Neural cell (in vitro differentiated cells): ENCODE results near the gene STYXL1. TPM values are rescaled to one million over a fixed set of nuclear protein-coding genes. Genes with fewer than 3 reads are reported as not detected.

Experiments
- H2AFZ ChIP-seq: fragments of 200-600, 300-800 bp; sonication (generic), shearing (Covaris generic); 2 replicates; pipeline ENCODE4 v1.6.0; 2014; ENCODE audit warnings: low read depth, mild to moderate bottlenecking, antibody characterized with exemption, low read length, moderate library complexity
- H3F3A ChIP-seq: fragments of 200-600 bp; shearing (Covaris generic); 2 replicates; pipeline ENCODE4 v1.6.1; 2016; ENCODE audit warnings: mild to moderate bottlenecking, moderate library complexity, mixed read lengths, antibody characterized with exemption, low read length; ENCODE audit not compliant: insufficient read depth, poor library complexity, severe bottlenecking
- H3K27ac ChIP-seq: fragments of 200-600, 300-800 bp; sonication (generic), shearing (Covaris generic); 2 replicates; pipeline ENCODE4 v1.5.1; 2014; ENCODE audit warnings: mild to moderate bottlenecking, low read length, moderate library complexity
- H3K27me3 ChIP-seq: fragments of 300-800, 200-600 bp; sonication (generic), shearing (Covaris generic); 2 replicates; pipeline ENCODE4 v1.6.0; 2014; ENCODE audit warnings: mild to moderate bottlenecking, low read depth, low read length, moderate library complexity; ENCODE audit not compliant: insufficient read depth
- H3K36me3 ChIP-seq: fragments of 300-800, 200-600 bp; sonication (generic), shearing (Covaris generic); 2 replicates; pipeline ENCODE4 v1.5.1; 2014; ENCODE audit warnings: mild to moderate bottlenecking, antibody characterized with exemption, low read length, moderate library complexity; ENCODE audit not compliant: insufficient read depth
- H3K4me2 ChIP-seq: fragments of 300-800, 200-600 bp; sonication (generic), shearing (Covaris generic); 2 replicates; pipeline ENCODE4 v1.6.0; 2014; ENCODE audit warnings: mild to moderate bottlenecking, low read length
- H3K4me3 ChIP-seq: fragments of 300-800, 200-600 bp; sonication (generic), shearing (Covaris generic); 2 replicates; pipeline ENCODE4 v1.5.1; 2014; ENCODE audit warnings: mild to moderate bottlenecking, low read length, moderate library complexity
- H3K79me2 ChIP-seq: fragments of 200-600 bp; shearing (Covaris generic); replicated peaks from 2 replicates; pipeline ENCODE4 v1.6.0; 2014; ENCODE audit warnings: mild to moderate bottlenecking, low read length, moderate library complexity; ENCODE audit not compliant: insufficient read depth
- H3K9ac ChIP-seq: fragments of 300-800, 200-600 bp; sonication (generic), shearing (Covaris generic); 2 replicates; pipeline ENCODE4 v1.6.1; 2016; ENCODE audit warnings: mild to moderate bottlenecking, low read length, mixed read lengths
- H3K9me2 ChIP-seq: fragments of 200-600 bp; shearing (Covaris generic); 2 replicates; pipeline ENCODE4 v1.6.1; 2016; ENCODE audit warnings: mild to moderate bottlenecking, low read length, mixed read lengths; ENCODE audit not compliant: insufficient read depth
- H3K9me3 ChIP-seq: fragments of 200-600, 300-800 bp; sonication (generic), shearing (Covaris generic); 2 replicates; pipeline ENCODE4 v1.6.1; 2016; ENCODE audit warnings: mild to moderate bottlenecking, mixed run types, low read length, moderate library complexity, mixed read lengths
- H4K20me1 ChIP-seq: fragments of 200-600 bp; shearing (Covaris generic); 2 replicates; pipeline ENCODE4 v1.6.1; 2016; ENCODE audit warnings: mild to moderate bottlenecking, mixed run types; ENCODE audit not compliant: insufficient read depth
- CTCF ChIP-seq: fragments of 450-650 bp; IDR thresholded peaks from 2 replicates; pipeline ENCODE4 v1.5.1; 2014; ENCODE audit warnings: antibody characterized with exemption, mild to moderate bottlenecking, moderate library complexity; ENCODE audit not compliant: poor library complexity, severe bottlenecking
- EP300 ChIP-seq: fragments of 450-650 bp; conservative IDR thresholded peaks from 2 replicates; pipeline ENCODE4 v1.6.1; 2014; ENCODE audit warnings: antibody characterized with exemption, mild to moderate bottlenecking, moderate library complexity; ENCODE audit not compliant: poor library complexity, severe bottlenecking
- EZH2 ChIP-seq: fragments of 200-600, 300-800 bp; shearing (Covaris generic), sonication (generic); IDR thresholded peaks from 2 replicates; pipeline ENCODE4 v1.6.1; 2014; ENCODE audit warnings: antibody characterized with exemption, low read length, borderline replicate concordance, mild to moderate bottlenecking; ENCODE audit not compliant: insufficient read depth, poor library complexity, severe bottlenecking
- MXI1 ChIP-seq: fragments of 450-650 bp; conservative IDR thresholded peaks from 2 replicates; pipeline ENCODE4 v1.6.1; 2014; ENCODE audit warnings: antibody characterized with exemption, mild to moderate bottlenecking; ENCODE audit not compliant: poor library complexity, severe bottlenecking
- POLR2AphosphoS5 ChIP-seq: IDR thresholded peaks from 2 replicates; pipeline ENCODE4 v1.6.1; 2012
- RAD21 ChIP-seq: fragments of 450-650 bp; conservative IDR thresholded peaks from 2 replicates; pipeline ENCODE4 v1.6.1; 2014; ENCODE audit warnings: antibody characterized with exemption, mild to moderate bottlenecking, moderate library complexity
- REST ChIP-seq: IDR thresholded peaks from 2 replicates; pipeline ENCODE4 v1.6.1; 2012; ENCODE audit warnings: borderline replicate concordance
- SMC3 ChIP-seq: fragments of 450-650 bp; conservative IDR thresholded peaks from 2 replicates; pipeline ENCODE4 v1.6.1; 2014; ENCODE audit warnings: antibody characterized with exemption, mild to moderate bottlenecking, moderate library complexity; ENCODE audit not compliant: poor library complexity
- TAF1 ChIP-seq: IDR thresholded peaks from 2 replicates; pipeline ENCODE4 v1.6.1; 2012; ENCODE audit warnings: low read depth
- polyA plus RNA-seq: library from polyadenylated mRNA; depleted of rRNA; stranded (reverse); fragments of >200 nt; gene quantifications from 2 replicates; pipeline ENCODE4 v1.2.3, GENCODE V29; 2014

The STYXL1 gene
- polyA plus RNA-seq, 1 donor from 2014 or later: 59.9 TPM

GRCh38 chr7:75966190-75966961 lies 81.4 kb downstream of the STYXL1 start:
- Histone ChIP-seq H3K4me3 (no peak overlapping the region), H4K20me1 (no peaks in the 10 kb centered on the region), H3K9me3 (no peaks in the 10 kb centered on the region), H3K27me3 (no peaks in the 10 kb centered on the region), H2AFZ (no peak overlapping the region), H3K9me2 (no peaks in the 10 kb centered on the region), H3K27ac (no peak overlapping the region), H3K36me3 (no peaks in the 10 kb centered on the region), H3K79me2 (no peaks in the 10 kb centered on the region), H3K9ac (no peak overlapping the region), H3K4me2 (no peak overlapping the region), H3F3A (no peaks in the 10 kb centered on the region)
- no peak for TF ChIP-seq TAF1
- no peak for TF ChIP-seq EZH2
- no peak for TF ChIP-seq MXI1
- TF ChIP-seq REST: no peak
- TF ChIP-seq SMC3: no peak
- TF ChIP-seq RAD21: no peak
- TF ChIP-seq POLR2AphosphoS5: no peak
- TF ChIP-seq CTCF: no peak
- no peak for TF ChIP-seq EP300

GRCh38 chr7:75965617-75966016 lies 82.2 kb downstream of the STYXL1 start:
- no peak overlapping the region for H3K9ac ChIP-seq

More at GRCh38 chr7:75965617-75966016, 82.2 kb downstream of the STYXL1 start:
- Histone ChIP-seq H3K9me3 (no peaks in the 10 kb centered on the region), H4K20me1 (no peaks in the 10 kb centered on the region), H3K79me2 (no peaks in the 10 kb centered on the region), H3K4me2 (no peak overlapping the region), H3K9me2 (no peaks in the 10 kb centered on the region), H3K27me3 (no peaks in the 10 kb centered on the region), H3K4me3 (no peak overlapping the region), H3F3A (no peaks in the 10 kb centered on the region), H3K27ac (no peak overlapping the region), H3K36me3 (no peaks in the 10 kb centered on the region), H2AFZ (no peak overlapping the region)
- TF ChIP-seq SMC3: no peak
- no peak for TF ChIP-seq EP300
- no peak for TF ChIP-seq EZH2
- no peak for TF ChIP-seq TAF1
- no peak for TF ChIP-seq REST
- TF ChIP-seq CTCF: no peak
- no peak for TF ChIP-seq MXI1
- no peak for TF ChIP-seq POLR2AphosphoS5
- no peak for TF ChIP-seq RAD21
